NCI-H2081 (cell line): ENCODE results near the gene ZNF675.
"Not testable (repeated sequence)": the region's sequence is repeated elsewhere in the genome, so short reads cannot be mapped to it uniquely, and the experiment has no call there.

Experiments used
- DNase-seq, 2 experiments: peaks; one replicate each; lab custom pipeline; 2025; lab: John Stamatoyannopoulos, UW

Gene ZNF675

DNA sequence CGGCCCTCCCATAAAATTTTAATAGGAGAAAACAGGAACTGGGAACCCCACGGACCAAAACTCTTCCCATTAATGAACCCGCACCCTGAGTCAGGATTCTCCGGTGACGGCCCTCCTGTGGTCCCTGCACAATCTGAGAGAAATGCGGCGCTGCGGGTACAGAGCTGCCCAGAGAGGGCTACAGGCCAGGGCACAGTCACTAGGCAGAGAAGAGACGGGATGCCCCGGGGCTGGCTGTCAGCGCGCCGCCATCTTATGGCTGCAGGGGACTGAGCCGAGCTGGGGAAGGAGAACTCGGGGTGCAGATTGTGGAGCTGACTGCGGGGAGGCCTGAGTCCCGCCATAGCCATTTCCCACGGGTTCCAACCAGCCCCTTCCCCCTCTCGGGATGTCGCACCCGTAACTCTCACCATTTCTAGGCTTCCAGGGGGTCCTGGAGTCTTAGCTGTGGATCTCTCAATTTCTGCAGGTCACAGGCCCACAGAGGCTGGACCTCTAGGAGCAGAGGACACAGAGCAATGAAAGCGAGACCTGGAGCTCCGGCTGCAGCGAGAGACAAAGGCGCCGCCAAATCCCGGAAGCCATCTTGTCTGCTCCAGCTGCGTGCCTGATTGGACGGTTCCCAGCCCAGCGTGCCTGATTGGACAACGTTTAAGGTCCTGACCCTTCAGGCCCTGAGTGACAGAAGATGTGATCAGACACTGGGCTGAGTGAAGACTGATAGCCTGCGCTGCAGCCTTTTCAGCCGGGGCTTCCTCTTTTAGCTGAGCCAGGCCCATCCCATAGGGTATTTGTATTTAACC lies at the start of gene ZNF675:
Gene ZNF675 (minus strand): TSS at position 592 of the 803 bp plus-strand sequence. CDS start 179 bp downstream, at position 413.
- peak; percentile 85 to 93 for DNase-seq

DNA sequence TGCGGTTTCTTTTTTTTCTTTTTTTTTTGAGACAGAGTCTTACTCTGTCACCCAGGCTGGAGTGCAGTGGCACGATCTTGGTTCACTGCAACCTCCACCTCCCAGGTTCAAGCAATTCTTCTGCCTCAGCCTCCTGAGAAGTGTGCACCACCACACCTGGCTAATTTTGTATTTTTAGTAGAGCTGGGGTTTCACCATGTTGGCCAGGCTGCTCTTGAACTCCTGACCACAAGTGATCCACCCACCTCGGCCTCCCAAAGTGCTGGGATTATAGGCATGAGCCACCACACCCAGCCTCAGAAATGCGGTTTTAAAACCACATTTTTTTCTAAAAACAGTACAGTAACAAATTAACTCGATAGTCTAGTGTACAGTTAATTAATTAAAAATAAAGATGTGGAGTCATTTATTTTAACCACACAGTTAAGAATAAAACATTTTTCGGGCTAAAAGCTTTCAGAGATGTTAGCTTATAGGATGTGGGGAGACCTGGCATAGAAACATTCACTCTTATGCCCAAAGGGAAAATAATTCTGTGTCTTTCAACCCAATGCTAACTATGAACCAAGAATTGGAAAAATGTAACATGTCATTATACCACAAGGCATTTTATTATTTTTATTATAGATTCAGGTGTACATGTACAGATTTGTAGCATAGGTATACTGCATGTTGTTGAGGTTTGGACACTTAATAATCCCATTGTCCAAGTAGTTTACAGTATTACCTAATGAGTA lies 43.9 kb upstream of the ZNF675 start:
- not testable (repeated sequence) for DNase-seq

DNA sequence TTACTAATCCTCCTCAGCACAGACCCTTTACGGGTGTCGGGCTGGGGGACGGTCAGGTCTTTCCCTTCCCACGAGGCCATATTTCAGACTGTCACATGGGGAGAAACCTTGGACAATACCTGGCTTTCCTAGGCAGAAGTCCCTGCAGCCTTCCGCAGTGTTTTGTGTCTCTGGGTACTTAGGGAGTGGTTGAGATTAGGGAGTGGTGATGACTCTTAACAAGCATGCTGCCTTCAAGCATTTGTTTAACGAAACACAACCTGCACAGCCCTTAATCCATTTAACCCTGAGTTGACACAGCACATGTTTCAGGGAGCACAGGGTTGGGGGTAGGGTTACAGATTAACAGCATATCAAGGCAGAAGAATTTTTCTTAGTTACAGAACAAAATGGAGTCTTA lies 37.1 kb upstream of the ZNF675 start:
- DNase-seq, result not testable (repeated sequence)

DNA sequence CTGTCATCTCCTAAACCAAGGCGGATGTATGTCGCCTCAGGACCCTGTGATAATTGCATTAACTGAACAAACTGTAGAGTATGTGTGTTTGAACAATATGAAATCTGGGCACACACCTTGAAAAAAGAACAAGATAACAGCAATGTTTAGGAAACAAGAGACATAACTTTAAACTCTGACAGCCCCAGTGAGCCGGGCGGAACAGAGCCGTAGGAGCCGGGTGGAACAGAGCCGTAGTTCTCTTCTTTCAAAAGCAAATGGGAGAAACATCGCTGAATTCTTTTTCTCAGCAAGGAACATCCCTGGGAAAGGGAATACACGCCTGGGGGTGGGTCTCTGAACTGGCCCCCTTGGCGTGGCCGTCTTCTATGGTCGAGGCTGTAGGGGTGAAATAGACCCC lies 31.8 kb upstream of the ZNF675 start:
- DNase-seq, result no peak

DNA sequence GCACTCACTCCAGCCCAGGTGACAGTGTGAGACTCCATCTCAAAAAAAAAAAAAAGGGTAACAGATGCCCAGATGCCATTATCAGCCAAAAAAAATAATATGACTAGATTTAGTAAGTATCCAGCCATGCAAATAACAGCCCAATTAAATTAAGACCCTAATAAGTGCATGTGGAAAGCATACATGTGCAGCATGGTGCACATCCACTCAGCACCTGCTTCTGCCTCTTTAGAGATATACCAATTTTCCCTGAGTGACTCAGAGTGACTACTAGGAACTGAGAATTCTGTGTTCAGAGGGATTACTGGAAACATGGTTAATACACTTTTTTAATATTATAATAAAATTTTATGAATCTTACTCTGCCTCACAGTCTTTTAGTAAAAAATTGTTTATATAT lies 29.8 kb upstream of the ZNF675 start:
- DNase-seq, result no peak

DNA sequence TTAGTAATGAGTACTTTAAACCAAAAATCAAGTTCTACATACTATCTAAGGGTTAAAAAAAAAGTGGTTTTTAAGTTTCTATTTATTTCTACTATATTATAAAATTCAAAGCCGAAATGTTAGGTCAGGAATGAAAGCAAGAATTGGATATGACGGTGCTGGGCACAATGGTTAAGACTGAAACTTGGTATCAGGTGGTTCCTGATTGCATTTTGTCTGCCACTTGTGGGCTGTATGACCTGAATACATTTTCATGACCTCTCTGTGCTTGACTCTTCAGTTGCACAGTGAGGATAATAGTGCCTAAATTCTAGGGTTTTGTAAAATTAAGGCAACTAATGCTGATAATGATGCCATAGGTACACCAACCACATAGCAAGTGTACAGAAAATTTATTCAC lies 22.3 kb upstream of the ZNF675 start:
- no peak for DNase-seq

DNA sequence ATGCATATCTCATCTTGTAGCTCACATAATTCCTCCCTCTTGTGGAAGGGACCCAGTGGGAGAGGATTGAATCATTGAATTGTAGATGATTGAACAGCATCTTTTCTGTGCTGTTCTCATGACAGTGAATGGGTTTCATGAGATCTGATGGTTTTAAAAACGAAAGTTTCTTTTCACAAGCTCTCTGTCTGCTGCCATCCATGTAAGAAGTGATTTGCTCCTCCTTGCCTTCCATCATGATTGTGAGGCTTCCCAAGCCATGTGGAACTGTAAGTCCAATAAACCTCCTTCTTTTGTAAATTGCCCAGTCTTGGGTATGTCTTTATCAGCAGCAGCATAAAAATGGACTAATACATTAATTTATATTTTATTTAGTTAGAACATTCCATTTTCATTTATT lies 19.6 kb upstream of the ZNF675 start:
- DNase-seq, result no peak

DNA sequence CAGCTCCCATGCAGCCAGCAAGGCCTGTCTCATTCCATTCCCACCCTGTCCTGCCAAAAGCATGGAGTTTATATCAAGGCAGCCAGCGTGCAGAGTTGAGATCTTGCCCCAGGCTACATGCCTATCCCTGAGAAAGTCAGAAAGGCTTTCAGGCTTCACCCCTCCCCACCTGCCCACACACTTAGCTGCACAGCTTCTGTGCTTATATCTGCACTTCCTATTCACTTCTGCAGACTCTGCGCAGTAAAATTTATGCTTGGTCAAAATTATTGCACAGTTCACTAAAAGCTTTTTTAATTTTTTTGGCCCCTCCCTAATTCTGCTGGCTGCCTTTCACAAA lies 12.5 kb upstream of the ZNF675 start:
- no peak for DNase-seq

DNA sequence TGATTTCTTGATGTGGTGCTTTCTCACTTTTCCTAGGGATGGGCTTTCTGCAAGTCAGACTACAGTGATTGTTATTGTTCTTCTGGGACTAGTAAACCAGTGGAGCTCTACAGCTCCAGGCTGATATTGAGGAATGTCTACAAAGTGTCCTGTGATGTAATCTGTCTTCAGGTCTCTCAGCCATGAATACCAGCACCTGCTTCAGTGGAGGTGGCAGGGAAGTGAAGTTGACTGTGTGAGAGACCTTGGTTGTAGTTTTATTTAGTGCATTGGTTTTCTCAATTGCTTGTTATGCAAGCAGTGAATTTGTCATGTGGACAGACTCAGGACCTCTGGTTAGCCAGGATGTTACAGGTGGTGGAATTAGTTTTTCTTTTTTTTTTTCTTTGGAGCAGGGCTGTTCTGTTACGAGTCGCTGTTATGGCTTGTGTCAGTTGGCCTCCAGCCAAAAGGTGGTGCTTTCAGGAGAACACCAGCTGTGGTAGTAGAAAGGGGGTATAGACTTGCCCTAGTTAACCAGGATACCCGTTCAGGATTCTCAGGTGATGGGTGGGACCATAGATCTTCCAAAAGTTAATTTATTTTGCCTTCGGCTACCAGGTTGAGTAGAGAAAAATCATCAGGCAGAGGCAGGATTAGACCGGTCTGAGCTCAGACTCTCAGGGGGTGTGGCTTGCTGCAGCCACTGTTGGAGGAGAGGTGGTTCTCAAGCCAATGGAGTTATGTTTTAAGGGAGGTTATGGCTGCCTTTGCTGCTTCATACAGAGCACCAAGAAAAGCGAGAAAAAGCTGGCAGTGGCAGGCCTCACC lies 11.9 kb upstream of the ZNF675 start:
- DNase-seq, result no peak

DNA sequence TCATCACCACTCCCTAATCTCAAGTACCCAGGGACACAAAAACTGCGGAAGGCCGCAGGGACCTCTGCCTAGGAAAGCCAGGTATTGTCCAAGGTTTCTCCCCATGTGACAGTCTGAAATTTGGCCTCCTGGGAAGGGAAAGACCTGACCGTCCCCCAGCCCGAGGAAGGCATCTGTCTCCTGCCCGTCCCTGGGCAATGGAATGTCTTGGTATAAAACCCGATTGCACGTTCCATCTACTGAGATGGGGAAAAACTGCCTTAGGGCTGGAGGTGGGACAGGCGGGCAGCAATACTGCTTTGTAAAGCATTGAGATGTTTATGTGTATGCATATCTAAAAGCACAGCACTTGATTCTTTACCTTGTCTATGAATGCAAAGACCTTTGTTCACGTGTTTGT lies 5.9 kb upstream of the ZNF675 start:
- DNase-seq, result not testable (repeated sequence)

DNA sequence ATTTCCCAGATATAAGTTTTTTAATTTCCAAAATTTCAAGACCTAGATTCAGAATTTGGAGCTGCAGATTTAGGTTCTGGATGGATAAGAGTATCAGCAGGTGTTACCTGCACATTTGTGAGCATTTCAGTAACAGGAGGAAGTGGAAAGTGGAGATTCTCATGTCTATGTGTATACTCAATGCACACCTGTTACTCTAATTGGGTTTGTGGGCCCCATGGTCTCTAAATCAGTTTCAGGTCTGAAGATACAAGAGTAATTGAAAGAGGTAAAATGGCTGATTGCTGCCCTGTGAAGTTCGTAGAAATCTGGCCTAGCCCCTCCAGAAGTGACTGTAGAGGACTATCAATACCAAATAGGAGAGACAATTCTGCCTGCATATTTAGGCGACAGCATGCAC lies 13.9 kb downstream of the ZNF675 start:
- DNase-seq, result no peak

DNA sequence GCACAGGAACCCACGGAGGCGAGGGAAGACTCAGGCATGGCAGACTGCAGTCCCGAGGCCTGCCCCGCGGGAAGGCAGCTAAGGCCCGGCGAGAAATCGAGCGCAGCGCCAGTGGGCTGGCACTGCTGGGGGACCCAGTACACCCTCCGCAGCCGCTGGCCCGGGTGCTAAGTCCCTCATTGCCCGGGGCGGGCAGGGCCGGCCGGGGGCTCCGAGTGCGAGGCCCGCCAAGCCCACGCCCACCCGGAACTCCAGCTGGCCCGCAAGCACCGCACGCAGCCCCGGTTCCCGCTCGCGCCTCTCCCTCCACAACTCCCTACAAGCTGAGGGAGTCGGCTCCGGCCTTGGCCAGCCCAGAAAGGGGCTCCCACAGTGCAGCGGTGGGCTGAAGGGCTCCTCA lies 18.4 kb downstream of the ZNF675 start:
- DNase-seq, result not testable (repeated sequence)

DNA sequence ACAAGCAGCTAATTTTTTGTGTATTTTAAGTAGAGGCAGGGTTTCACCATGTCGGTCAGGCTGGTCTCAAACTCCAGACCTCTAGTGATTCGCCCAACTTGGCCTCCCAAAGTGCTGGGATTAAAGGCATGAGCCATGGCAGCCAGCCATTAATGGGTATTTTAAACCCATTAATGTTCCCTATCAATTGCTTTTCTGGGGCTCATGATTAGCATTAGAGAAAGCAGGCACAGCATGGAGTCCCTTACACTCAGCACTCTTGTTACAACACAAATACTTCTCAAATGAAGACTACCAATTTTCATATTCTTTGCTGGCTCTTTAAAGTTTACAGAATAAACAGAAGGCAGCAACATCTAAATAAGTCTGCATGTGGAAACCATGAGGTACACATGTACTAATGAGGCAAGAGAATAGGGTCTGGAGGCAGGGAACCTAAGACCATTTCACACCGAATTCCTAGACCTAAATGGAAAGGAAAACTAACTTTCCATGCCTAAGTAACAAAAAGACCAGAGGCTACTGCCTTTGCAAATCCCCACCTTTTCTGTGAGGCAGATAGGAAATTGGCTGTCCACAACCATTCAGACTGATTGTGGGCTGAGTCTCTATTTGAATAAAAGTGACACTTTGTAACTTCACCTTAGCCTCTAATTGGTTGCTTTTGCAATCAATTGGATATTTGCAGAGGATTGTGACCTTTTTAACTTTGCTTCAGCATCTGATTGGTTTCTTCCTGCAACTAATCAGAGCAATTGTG lies 21.2 kb downstream of the ZNF675 start:
- DNase-seq, result no peak

DNA sequence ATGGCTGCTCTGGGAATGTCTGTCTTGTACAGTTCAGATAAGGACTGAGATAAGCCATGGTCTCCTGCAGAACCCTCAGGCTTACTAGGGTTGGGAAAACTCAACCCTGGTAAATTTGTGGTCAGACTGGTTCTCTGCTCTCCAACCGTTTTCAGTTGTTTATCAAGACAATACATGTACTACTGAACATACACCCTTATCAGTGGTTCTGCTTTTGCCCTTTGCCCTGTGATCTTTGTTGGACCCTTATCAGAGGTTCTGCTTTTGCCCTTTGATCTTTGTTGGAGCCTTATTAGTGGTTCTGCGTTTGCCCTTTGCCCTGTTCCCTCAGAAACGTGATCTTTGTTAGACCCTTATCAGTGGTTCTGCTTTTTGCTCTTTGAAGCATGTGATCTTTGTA lies 37.2 kb downstream of the ZNF675 start:
- DNase-seq, result not testable (repeated sequence)
